ENCODE results near the gene PHPT1. TPM values are rescaled to one million over a fixed set of nuclear protein-coding genes. Genes with fewer than 3 reads are reported as not detected.
"Not testable (repeated sequence)": the region's sequence is repeated elsewhere in the genome, so short reads cannot be mapped to it uniquely, and the experiment has no call there.

PHPT1 gene
- total RNA-seq, 2 donors from 2014 or later = 33.8 to 36.2 TPM

GRCh38 chr9:136826703-136827582 lies 22.3 kb upstream of the PHPT1 start:
- DNase-seq (no peak), ATAC-seq (no peak)
- H3K4me3 Mint-ChIP-seq = no peak overlapping the region
- H3K9me3 ChIP-seq (ENCODE audit: control insufficient read depth, low read length, poor library complexity, severe bottlenecking) = no peaks in the 10 kb centered on the region
- no peaks in the 10 kb centered on the region for H3K36me3 Mint-ChIP-seq (ENCODE audit: low read depth)
- no peaks in the 10 kb centered on the region for H3K27me3 Mint-ChIP-seq
- no peak overlapping the region for H3K27ac Mint-ChIP-seq
- H3K4me1 Mint-ChIP-seq = no peaks in the 10 kb centered on the region

GRCh38 chr9:136827794-136828473 lies 21.3 kb upstream of the PHPT1 start:
- Mint-ChIP-seq H3K36me3 (ENCODE audit: low read depth) (no peaks in the 10 kb centered on the region), H3K27me3 (no peaks in the 10 kb centered on the region), H3K27ac (no peak overlapping the region), H3K4me1 (no peaks in the 10 kb centered on the region), H3K4me3 (no peak overlapping the region)
- ATAC-seq (no peak), DNase-seq (no peak)
- H3K9me3 ChIP-seq (ENCODE audit: control insufficient read depth, low read length, poor library complexity, severe bottlenecking) = no peaks in the 10 kb centered on the region

GRCh38 chr9:136828474-136829140 lies 20.6 kb upstream of the PHPT1 start:
- H3K9me3 ChIP-seq (ENCODE audit: control insufficient read depth, low read length, poor library complexity, severe bottlenecking) = no peaks in the 10 kb centered on the region
- no peak for ATAC-seq
- Mint-ChIP-seq H3K27ac (no peak overlapping the region), H3K36me3 (ENCODE audit: low read depth) (no peaks in the 10 kb centered on the region), H3K4me3 (no peak overlapping the region), H3K4me1 (no peaks in the 10 kb centered on the region), H3K27me3 (no peaks in the 10 kb centered on the region)
- DNase-seq = no peak

- no peaks in the 10 kb centered on the region for H3K9me3 ChIP-seq (ENCODE audit: control insufficient read depth, low read length, poor library complexity, severe bottlenecking)
- Mint-ChIP-seq H3K4me3 (no peak overlapping the region), H3K4me1 (no peaks in the 10 kb centered on the region), H3K36me3 (ENCODE audit: low read depth) (no peaks in the 10 kb centered on the region), H3K27ac (no peak overlapping the region), H3K27me3 (no peaks in the 10 kb centered on the region)
- no peak for ATAC-seq
- DNase-seq = no peak
Measured at GRCh38 chr9:136829412-136829811, 19.8 kb upstream of the PHPT1 start.

GRCh38 chr9:136829981-136830885 lies 19.0 kb upstream of the PHPT1 start:
- ATAC-seq (no peak), DNase-seq (no peak)
- Mint-ChIP-seq H3K27ac (no peak overlapping the region), H3K4me3 (no peak overlapping the region), H3K36me3 (ENCODE audit: low read depth) (no peaks in the 10 kb centered on the region), H3K4me1 (no peaks in the 10 kb centered on the region), H3K27me3 (no peaks in the 10 kb centered on the region)
- H3K9me3 ChIP-seq (ENCODE audit: control insufficient read depth, low read length, poor library complexity, severe bottlenecking) = no peaks in the 10 kb centered on the region

GRCh38 chr9:136831002-136831719 lies 18.0 kb upstream of the PHPT1 start:
- DNase-seq (no peak), ATAC-seq (no peak)
- Mint-ChIP-seq H3K4me1 (no peaks in the 10 kb centered on the region), H3K4me3 (no peak overlapping the region), H3K27me3 (no peaks in the 10 kb centered on the region), H3K36me3 (ENCODE audit: low read depth) (no peaks in the 10 kb centered on the region), H3K27ac (no peak overlapping the region)
- no peaks in the 10 kb centered on the region for H3K9me3 ChIP-seq (ENCODE audit: control insufficient read depth, low read length, poor library complexity, severe bottlenecking)

GRCh38 chr9:136831720-136832104 lies 17.5 kb upstream of the PHPT1 start:
- no peaks in the 10 kb centered on the region for H3K9me3 ChIP-seq (ENCODE audit: control insufficient read depth, low read length, poor library complexity, severe bottlenecking)
- H3K4me1 Mint-ChIP-seq = no peaks in the 10 kb centered on the region
- DNase-seq = no peak
- H3K36me3 Mint-ChIP-seq (ENCODE audit: low read depth) = no peaks in the 10 kb centered on the region
- no peak overlapping the region for H3K4me3 Mint-ChIP-seq
- H3K27me3 Mint-ChIP-seq = no peaks in the 10 kb centered on the region
- no peak for ATAC-seq
- no peak overlapping the region for H3K27ac Mint-ChIP-seq

- Mint-ChIP-seq H3K4me1 (no peaks in the 10 kb centered on the region), H3K36me3 (ENCODE audit: low read depth) (no peaks in the 10 kb centered on the region), H3K4me3 (no peak overlapping the region), H3K27me3 (no peaks in the 10 kb centered on the region), H3K27ac (no peak overlapping the region)
- no peak for ATAC-seq
- DNase-seq = no peak
- no peaks in the 10 kb centered on the region for H3K9me3 ChIP-seq (ENCODE audit: control insufficient read depth, low read length, poor library complexity, severe bottlenecking)
Measured at GRCh38 chr9:136832581-136832980, 16.6 kb upstream of the PHPT1 start.

GRCh38 chr9:136833381-136834048 lies 15.7 kb upstream of the PHPT1 start:
- H3K4me1 Mint-ChIP-seq; H3K27me3 Mint-ChIP-seq; H3K36me3 Mint-ChIP-seq (ENCODE audit: low read depth); H3K27ac Mint-ChIP-seq; H3K4me3 Mint-ChIP-seq; DNase-seq; ATAC-seq; H3K9me3 ChIP-seq (ENCODE audit: control insufficient read depth, low read length, poor library complexity, severe bottlenecking): not testable (repeated sequence)

GRCh38 chr9:136835162-136835931 lies 13.9 kb upstream of the PHPT1 start:
- Mint-ChIP-seq H3K36me3 (ENCODE audit: low read depth) (peaks cover 3% of the 10 kb centered on the region), H3K27me3 (no peaks in the 10 kb centered on the region), H3K4me3 (no peak overlapping the region), H3K4me1 (peaks cover 3% of the 10 kb centered on the region), H3K27ac (no peak overlapping the region)
- DNase-seq (no peak), ATAC-seq (no peak)
- no peaks in the 10 kb centered on the region for H3K9me3 ChIP-seq (ENCODE audit: control insufficient read depth, low read length, poor library complexity, severe bottlenecking)

All from T-helper 17 cell (primary cell).